Fibroblast of gingiva (primary cell): ENCODE results near the gene LAMTOR1.

Experiments used
- DNase-seq: peaks from one replicate; pipeline ENCODE4 v3.0.0-alpha.2; 2011; ENCODE audit warnings: low read depth

The LAMTOR1 gene

DNA sequence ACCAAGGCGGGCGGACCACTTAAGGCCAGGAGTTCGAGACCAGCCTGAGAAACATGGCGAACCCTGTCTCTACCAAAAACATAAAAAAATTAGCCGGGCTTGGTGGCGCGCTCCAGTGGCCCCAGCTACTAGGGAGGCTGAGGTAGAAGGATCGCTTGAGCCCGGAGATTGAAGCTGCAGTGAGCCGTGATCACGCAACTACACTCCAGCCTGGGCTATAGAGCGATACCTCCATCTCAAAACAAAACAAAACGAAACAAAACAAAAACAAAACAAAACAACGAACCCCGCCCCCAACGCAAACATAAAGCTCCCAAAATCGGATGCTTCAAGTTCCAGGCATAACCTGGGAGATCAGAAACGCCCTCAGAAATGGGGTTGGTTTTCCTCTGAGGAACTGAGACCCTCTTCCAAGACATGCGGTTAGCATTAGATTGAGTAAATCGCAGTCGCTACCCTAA, 21.9 kb downstream of the LAMTOR1 start:
- DNase-seq, result no peak

DNA sequence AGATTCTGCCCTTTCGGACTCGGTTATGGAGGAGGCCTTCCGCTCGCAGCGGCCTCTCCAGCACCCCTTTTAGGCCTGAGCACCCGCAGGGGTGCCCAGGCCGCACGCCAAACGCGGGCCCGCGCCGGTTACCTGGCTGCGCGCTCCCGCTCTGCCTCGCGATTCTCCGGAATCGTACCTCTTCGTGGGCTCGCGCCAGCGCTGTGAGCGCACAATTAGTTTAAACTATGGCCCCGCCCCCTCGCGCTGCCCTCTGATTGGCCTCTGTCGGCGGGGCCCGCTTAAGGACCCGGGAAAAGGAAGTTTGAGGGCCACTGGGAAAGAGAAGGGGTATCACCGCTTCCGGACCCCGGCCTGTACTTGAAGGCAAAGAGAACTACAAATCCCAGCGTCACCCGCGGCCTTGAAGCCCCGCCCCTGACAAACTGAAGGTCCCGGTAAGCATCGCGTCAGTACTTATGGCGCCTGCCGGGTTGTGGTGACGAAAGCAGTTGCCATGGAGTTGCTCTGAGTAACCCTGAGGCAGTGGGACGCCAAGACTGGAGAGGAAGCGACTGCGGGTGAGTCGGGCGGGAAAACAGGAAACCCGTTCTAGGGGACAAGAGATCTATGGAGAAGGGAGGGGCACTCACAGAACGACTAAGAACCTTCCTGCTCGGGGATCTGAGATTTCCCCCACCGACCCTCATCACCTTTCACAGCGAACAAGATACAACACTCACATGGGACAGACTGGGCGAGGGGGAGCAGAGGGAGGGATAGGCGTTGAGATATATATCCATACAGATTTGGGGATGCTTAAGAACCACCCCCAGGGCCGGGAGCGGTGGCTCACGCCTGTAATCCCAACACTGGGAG, 22.5 kb downstream of the LAMTOR1 start, which contains the start of the genes LRRC51 and NUMA1:
Gene LRRC51 (plus strand): TSS at position 525 of the 858 bp plus-strand sequence. CDS start 8,234 bp downstream, outside the sequence.
Gene NUMA1 (minus strand): TSS at position 217 of the 858 bp plus-strand sequence. CDS start 44,599 bp downstream, outside the sequence.
- DNase-seq, result peak; percentile 100

DNA sequence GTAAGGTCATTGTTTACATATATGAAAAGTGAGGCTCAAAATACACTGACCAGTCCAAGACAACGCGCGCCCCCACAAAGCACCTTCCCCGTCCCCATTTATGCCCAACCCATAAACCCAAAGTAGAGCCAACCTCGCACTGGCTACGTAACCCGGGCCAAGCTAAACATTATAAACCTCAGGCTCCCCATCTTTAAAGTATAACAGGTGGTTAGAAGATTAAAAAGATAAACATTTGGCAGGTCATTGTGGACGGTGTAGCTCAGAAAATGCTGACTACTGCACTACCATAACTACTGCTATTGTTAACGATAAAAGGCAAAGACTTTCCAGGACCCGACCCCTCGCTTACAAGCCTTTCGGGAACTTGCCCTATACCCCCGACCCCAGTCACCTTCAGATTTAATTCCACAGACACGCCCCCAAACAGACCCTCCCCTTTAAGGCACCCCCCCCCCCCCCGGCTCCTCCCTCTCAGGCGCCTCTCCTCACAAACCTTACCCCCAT, 23.2 kb downstream of the LAMTOR1 start:
- DNase-seq, result no peak

DNA sequence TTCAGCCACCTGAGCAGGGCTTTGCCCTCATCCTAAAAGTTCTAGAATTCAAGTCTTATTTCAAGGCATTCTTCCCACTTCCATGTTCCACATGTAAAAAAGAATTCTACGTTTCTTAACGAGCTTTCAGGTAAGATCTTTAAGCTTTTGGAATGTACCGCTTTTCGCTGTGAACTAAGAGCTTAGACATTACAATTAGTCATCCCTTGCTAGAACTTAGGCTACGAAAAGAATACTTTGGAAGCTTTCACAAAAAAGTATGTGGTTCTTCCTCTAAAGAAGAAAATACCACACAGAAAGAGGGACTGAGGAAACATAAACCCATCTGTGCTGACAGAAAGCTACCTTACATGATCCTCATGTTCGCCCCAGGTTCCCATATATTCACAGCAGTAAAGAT, 24.6 kb downstream of the LAMTOR1 start:
- DNase-seq, result no peak

DNA sequence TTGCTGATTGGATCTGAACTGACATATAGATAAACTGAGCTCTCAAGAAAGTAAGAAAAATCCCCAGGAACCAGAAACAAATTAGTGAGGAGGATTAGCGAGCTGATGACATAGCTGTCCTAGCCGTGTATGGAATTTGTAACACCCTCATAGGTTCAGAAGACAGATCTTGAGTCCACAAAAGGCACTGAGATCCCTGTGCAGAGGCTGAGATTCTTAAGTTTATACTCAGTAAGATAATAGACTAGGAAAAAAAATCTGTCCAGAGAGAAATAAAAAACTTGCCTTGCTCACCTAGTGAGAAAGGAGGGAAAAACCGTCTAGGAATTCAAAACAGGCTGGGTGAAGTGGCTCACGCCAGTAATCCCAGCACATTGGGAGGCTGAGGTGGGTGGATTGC, 27.3 kb downstream of the LAMTOR1 start:
- DNase-seq, result no peak

DNA sequence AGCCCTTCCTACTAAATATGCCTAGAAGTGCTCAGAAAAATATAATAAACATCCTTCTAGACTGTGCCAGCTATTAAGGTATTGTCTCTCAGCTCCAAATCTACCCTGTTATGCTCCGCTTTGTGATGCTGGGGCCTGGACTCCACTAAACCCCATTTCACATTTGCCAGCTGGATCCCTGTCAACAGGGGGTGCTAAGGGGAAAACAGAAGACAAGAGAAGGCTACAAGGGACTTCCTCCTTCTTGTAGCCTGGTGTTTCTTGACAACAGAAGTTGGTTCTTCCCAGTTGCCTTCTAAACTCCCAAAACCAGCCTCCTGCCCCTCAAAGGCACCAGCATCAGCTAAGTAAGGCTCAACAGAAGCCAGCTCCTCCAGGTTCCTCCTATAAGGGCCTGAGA, 28.0 kb downstream of the LAMTOR1 start:
- DNase-seq, result no peak

DNA sequence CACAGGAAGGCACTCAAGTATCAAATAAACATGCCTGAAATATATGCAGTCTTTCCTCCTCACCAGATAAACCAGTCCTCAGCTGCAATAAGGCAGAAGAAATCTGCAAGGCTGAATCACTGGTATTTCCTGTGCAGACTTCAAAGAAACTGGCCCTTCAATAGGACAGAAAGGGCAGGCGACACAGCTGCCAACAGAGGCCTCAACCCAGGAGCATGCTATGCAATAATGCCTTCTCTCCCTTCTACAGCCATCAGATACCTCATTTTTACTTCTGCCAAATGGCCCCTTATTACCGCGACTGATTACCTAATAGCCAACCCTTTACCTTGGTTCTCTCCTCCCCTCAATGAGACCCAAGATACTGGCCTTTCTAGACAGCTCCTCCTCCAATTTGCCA, 30.7 kb downstream of the LAMTOR1 start:
- DNase-seq, result peak; percentile 73

DNA sequence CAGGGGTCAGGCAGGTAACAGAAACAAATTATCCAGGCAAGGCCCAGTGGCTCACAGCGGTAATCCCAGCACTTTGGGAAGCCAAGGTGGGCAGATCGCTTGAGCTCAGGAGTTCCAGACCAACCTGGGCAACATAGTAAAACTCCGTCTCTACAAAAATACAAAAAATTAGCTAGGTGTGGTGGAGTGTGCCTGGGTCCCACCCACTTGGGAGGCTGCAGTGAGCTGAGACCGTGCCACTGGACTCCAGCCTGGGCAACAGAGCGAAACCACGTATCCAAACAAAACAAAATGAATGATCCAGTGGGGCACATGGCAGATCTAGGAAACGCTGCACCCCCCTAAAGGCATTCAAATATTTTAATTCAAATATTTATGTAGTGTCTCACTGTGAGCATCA, 32.6 kb downstream of the LAMTOR1 start:
- DNase-seq, result no peak

DNA sequence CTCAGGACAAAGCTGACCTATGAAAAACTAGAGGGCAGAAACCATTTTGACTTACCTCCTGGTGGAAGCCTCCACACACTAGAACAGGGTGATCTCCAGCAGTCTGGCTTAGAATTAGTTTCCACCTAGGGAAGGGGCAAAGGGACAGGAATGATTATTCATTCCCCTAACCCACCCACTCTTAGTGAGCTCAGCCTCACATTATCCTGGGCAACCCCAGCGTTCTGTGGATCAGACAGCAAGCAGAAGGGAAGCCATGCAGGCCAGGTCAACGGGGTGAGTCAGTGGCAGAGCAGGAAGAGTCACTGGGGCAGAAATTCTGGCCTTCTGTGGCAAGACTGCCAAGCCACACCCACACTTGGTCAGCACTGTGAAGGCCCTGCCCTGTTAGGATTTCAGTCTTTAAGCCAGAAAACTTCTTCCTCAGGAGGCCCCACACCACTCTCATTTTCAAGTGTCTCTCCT, 33.3 kb downstream of the LAMTOR1 start:
- peak; percentile 87 for DNase-seq

DNA sequence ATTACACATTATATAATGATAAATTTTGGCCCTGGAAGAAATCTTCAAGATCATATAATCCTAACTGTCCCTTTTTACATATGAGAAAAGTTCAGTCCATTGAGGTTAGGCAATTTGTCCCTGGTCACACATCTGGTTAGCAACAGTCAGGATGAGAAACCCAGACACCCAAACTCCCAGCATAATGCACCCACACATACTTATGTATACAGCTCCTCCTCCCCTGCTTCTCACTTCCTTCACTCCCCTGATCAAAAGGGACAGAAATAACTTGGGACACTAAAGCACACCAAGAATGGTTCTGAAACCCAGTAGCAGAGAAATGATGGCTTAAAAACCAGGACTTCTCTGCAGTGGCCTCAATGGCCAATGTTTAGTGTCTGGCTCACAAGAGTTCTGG, 33.9 kb downstream of the LAMTOR1 start:
- peak; percentile 31 for DNase-seq

DNA sequence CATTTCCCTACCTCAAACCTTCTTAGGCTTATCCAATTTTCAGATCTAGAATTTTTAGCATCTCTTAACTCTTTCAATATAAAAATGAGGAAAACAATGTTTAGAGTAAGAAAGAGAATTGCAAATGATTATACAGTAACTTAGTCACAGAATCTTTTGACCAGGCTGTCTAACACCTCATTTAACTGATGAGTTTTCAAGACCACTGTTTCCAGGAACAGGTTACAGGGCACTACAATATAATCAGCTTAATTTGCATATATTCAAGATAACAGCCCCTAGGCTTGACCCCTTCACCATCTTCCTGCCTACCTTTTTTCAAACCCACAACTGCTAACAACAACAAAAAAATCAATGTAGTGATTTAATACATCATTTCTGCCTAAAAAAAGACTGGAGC, 35.4 kb downstream of the LAMTOR1 start:
- DNase-seq, result no peak

DNA sequence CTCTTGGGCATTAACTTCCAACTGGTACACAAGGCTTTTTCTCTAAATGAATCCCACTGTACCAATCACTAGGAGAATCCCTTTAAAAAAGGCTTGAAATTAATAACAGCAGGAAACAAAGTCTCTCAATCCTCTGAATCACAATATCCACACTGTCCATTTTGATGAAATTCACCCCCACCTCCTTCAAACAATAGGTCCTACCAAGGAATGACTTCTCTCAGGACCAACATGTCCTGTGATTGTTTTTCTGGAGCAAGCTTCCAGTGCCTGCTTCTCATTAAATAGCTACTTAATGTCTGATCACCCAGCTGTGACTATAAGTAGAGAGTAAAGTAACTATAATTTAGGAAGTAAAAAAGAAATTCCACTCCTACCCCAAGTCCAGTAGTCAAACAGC, 35.8 kb downstream of the LAMTOR1 start:
- DNase-seq, result no peak

DNA sequence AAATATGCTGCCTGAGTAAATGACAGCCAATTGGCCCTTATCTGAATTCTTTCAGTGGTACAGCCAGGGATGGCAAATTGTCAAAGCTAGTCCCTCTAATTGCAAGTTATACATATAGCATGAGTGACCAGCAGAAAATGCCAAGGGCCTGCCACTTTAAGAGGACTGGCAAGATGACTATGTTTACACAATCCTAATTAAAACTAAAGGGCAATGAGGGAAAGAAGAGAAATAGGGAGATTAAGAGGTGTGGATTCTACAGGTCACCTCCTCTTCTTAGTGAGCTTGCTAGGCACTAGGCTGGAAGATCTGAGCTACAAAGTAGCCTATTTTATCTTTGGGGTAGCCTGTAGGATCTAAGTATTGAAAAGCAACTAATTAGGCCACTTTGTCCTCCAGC, 36.2 kb downstream of the LAMTOR1 start:
- no peak for DNase-seq

DNA sequence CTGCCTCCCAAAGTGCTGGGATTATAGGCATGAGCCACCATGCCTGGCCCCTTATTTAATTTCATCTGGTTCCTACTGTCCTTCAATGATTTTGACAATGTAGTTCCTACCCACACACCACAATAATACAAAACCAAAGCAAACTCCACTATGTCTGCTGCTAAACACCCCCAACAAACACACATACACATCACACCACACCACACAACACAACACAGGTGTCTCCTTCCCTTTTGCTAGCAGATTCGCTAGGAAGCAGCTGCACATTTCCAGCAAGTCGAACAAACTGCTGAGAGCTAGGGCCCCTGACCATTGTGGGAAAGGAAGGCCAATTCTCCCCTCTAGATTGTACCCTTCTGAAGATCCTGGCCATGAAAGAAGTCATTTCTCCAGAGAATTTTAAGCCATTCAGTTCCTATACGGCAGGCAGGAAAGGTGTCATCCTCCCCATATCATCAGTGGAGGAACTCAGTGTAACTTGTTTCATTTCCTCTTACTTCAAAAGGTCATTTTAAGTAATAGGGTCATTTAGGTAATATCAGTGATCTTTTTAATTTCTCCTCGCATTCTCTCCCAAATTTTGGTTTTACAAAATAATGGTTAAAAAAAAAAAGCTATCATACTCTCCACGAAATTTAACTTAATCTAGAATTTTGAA, 41.2 kb downstream of the LAMTOR1 start:
- DNase-seq, result no peak

DNA sequence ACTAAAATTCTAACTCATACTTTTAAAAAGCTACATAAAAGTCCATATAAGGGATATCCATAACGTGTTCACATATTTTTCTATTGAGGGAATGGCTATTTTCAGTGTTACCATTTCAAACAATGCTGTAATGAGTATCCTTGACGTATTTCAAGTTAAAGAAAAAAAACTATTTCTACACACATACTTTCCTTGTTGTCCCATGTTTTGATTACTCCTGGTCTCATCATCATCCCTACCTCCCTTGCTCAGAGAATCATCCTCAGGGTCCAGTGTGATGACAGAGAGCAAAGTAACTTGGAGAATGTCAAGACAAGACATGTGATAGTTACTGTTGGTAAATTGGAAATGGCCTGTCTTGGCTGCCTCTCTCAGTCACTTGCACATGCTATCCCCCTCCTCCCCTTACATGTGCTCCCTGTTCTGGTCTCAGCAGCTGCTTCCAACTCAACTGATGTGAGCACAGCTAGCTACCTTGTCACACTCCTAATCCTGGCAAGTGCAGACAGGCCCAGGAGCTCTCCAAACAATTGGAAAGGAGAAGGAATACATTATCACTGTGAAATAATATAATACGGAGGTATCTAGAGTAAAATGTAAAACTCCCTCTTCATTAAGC, 44.6 kb downstream of the LAMTOR1 start:
- DNase-seq, result no peak

DNA sequence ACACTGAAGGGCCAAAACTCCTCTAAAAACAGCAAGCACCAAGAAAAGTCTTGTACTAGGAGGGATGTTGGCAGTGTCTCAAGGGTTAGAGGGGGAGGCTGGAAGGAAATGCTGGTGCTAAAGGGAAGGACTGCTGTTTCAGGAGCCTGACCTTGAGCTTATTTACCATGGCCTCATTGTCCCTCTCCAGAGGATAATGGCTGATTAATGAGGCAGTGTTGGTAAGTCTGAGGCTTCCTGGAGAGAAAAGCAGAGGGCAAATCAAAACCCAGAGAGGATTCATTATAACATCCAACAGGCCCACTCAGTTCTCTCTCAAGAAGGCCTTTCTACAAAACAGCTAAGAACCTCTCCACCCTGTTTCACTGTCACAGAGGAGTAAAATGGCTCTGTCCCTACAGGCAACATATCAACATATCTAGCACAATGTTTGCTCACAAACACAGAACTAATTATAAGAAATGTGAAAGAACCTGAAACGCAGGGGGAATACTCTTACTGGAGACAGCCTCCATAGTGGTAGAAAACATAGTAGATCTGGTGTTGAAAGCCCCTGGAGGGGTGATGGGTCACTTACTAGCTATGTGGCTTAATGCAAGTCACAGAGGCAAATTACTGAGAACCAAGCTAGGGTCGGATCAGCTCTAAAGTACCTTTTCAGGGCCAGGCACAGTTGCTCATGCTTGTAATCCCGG, 54.2 kb downstream of the LAMTOR1 start:
- DNase-seq, result no peak
